Measurements from ENCODE around the gene ARRB2. TPM values are rescaled to one million over a fixed set of nuclear protein-coding genes. Genes with fewer than 3 reads are reported as not detected.
A peak's percentile ranks its signal among the peaks of the same experiment; 100 is the strongest.

Gene ARRB2
- total and polyA plus RNA-seq, 2 of the 13 experiments (the other 11 are each of a cell fraction or from before 2014, with no cell fraction given), result 21.5 to 49.2 TPM

- TF ChIP-seq MYPOP (CRISPR knock-in tag; IDR thresholded peaks at IDR 0.05), result no peak
- no peak for TF ChIP-seq ZBTB25 (CRISPR knock-in tag; IDR thresholded peaks at IDR 0.05)
- TF ChIP-seq ZNF879 (CRISPR knock-in tag; IDR thresholded peaks at IDR 0.05), result peak; percentile 68; the same call in 1 of the 2 replicates
- TF ChIP-seq ZNF12 (CRISPR knock-in tag; IDR thresholded peaks at IDR 0.05), result no peak
- TF ChIP-seq TCF12 (IDR thresholded peaks at IDR 0.05), result no peak
- TF ChIP-seq TCF12 (CRISPR knock-in tag; IDR thresholded peaks at IDR 0.05), result no peak
- no peak for TF ChIP-seq TEAD2 (CRISPR knock-in tag; IDR thresholded peaks at IDR 0.05)
- TF ChIP-seq ZNF614 (CRISPR knock-in tag; IDR thresholded peaks at IDR 0.05; ENCODE audit: borderline replicate concordance), result peak; percentile 52; the same call in 1 of the 2 replicates
- no peak for TF ChIP-seq ZNF652 (CRISPR knock-in tag; IDR thresholded peaks at IDR 0.05; ENCODE audit: borderline replicate concordance, low read depth)
- TF ChIP-seq ZNF354B (CRISPR knock-in tag; IDR thresholded peaks at IDR 0.05), result no peak
- no peak; the same call in 1 of the 2 replicates for TF ChIP-seq KAT7 (CRISPR knock-in tag; IDR thresholded peaks at IDR 0.05; ENCODE audit: borderline replicate concordance)
- peak; percentile 87 for TF ChIP-seq ZNF687 (CRISPR knock-in tag; IDR thresholded peaks at IDR 0.05)
- peak; percentile 70; the same call in 1 of the 2 replicates for TF ChIP-seq TBX2 (CRISPR knock-in tag; IDR thresholded peaks at IDR 0.05; ENCODE audit: borderline replicate concordance)
- no peak for TF ChIP-seq JUNB (CRISPR knock-in tag; IDR thresholded peaks at IDR 0.05; ENCODE audit: borderline replicate concordance)
- TF ChIP-seq ZNF777 (CRISPR knock-in tag; IDR thresholded peaks at IDR 0.05), result peak; percentile 68
- TF ChIP-seq ZNF230 (CRISPR knock-in tag; IDR thresholded peaks at IDR 0.05), result no peak
- TF ChIP-seq TFE3 (CRISPR knock-in tag; IDR thresholded peaks at IDR 0.05), result peak; percentile 11; the same call in 1 of the 2 replicates
- no peak for TF ChIP-seq ZBTB39 (CRISPR knock-in tag; IDR thresholded peaks at IDR 0.05)
- peak; percentile 61; the same call in 1 of the 2 replicates for TF ChIP-seq ZNF607 (CRISPR knock-in tag; IDR thresholded peaks at IDR 0.05; ENCODE audit: borderline replicate concordance)
- TF ChIP-seq TCF7 (IDR thresholded peaks at IDR 0.05; ENCODE audit: low read depth), result no peak
Observed at GRCh38 chr17:4709794-4710692, at the start of gene ARRB2 (continued).

All from HepG2 (cell line).